Right hindlimb (tissue), 1 donor: ENCODE results near the gene IL20.

Experiments used
- DNase-seq: peaks from one replicate; pipeline ENCODE4 v3.0.0-alpha.2; 2018

Gene IL20, protein sequence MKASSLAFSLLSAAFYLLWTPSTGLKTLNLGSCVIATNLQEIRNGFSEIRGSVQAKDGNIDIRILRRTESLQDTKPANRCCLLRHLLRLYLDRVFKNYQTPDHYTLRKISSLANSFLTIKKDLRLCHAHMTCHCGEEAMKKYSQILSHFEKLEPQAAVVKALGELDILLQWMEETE

GRCh38 chr1:206864939-206865671 lies at the start of gene IL20:
Gene IL20, plus strand, starts transcription at chr1:206865623. Its CDS starts 230 bp downstream, at chr1:206865853.
- peak; percentile 36 for DNase-seq

GRCh38 chr1:206816390-206817287 lies 48.8 kb upstream of the IL20 start:
- DNase-seq, result no peak

- no peak for DNase-seq
Measured at GRCh38 chr1:206821493-206821892, 43.9 kb upstream of the IL20 start.

- peak; percentile 51 for DNase-seq
Measured at GRCh38 chr1:206823727-206824126, 41.7 kb upstream of the IL20 start.

GRCh38 chr1:206824331-206824730 lies 41.1 kb upstream of the IL20 start:
- no peak for DNase-seq

DNA sequence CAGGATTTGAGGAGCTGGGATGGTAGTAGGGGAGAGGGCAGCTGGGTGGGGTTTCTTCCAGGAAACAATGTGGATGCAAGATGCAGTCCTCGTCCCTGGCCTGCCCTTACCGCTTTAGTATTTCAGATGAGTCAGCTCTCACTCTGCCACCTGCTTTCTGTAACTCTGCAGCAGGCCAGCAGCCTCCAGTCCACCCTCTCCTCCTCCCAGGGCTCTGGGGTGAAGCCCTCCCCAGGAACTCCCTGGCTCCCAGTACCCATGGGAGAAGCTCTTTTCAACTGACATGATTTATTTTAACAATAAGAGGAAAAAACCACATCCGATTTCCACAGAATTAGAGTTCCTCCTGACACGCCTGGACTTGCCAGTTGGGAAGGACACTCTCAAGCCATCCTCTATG lies 39.0 kb upstream of the IL20 start:
- no peak for DNase-seq

- no peak for DNase-seq
Measured at GRCh38 chr1:206828061-206828460, 37.4 kb upstream of the IL20 start.

DNA sequence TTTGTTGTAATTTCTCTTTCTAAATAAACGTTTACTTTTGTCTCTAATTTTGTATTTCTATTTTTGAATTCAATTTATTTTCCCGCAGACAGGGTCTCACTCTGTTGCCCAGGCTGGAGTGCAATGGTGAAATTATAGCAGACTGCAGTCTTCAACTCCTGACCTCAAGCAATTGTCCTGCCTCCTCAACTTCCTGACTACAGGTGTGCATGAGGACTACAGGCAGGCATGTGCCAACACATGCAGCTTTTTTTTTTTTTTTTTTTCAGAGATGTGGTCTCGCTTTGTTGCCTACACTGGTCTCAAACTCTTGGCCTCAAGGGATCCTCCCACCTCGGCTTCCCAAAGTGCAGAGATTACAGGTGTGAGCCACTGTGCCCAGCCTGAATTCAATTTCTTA lies 36.7 kb upstream of the IL20 start:
- DNase-seq, result no peak

DNA sequence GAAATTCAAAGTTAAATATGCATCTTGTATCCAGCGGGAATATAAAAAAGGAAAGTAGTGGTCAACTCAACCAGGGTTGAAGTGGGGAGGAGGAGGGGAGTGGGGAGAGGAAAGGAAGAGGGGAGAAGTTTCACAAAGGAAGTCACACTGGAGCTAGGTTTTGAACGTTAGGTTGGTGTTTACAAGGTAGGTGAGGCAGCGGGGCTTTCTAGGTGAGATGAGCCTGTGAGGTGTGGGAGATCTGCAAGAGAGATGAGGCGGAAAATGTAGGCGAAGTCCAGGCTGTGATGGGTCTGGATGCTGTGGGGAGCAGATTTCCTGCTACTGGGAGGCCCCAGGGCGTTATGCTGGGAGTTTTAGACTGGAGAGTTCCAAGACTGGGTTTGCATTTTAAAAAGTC lies 36.1 kb upstream of the IL20 start:
- DNase-seq, result no peak

DNA sequence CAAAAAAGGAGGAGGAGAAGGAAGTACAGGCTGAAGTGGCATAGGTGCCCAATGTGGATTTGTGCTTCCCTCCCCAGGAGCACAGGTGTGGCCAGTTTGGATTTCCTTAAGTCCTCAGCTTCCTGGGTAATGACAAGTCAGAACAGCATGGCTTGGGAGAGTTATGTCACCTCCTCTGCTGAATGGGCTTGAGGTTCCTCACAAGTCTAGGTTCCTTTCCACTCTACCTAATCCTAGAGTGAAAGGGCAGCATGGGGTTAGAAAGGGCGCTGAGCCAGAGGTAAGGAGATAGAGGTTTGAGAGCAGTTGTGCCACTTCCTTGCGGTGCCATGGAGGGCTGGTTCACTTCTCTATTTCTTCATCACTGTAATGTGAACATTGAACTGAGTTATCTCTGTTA lies 35.5 kb upstream of the IL20 start:
- DNase-seq, result no peak

DNA sequence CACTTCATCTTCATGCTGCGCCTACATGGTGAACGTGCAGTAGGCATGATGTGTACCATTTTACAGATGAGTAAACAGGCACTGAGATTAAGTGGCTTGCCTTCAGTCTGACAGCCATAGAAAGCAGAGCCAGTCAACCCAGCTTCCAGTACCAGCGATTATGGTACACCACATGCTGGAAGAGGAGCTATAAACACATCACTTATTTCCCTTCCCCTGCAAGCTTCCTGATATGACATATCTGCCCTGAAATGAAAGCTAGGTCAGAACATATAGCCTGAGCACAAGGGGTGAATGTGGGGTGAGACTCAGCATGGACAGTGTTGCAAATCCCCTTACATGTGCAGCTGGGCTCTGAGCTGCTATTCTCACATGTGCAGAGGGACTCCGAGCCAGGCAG lies 33.8 kb upstream of the IL20 start:
- no peak for DNase-seq

DNA sequence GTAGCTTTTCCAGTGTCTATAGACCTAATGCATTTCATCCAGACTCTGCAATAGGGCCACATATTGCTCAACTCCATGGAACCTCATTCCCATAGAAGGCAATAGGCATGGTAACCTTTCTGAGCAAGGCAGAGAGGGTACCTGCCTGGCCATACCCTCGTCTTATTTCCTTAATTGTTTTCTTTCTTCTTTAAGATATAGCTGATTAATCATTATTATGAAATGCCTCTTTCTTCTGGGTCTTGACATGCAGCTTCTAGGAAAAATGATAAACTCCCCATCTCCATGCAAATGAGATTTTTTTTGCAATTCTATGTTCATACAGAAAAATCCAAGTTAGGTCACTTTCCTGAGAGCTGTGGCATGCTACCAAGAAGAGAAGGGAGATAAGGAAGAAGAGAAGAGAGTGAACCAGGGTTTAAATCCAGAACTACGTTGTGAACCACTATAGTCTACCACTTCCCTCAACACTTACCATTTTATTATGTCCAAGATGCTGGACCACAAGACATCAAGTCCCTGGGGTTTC lies 33.0 kb upstream of the IL20 start:
- DNase-seq, result no peak

GRCh38 chr1:206833106-206833680 lies 32.2 kb upstream of the IL20 start:
- no peak for DNase-seq

GRCh38 chr1:206833801-206834200 lies 31.6 kb upstream of the IL20 start:
- DNase-seq, result no peak

GRCh38 chr1:206834217-206834616 lies 31.2 kb upstream of the IL20 start:
- no peak for DNase-seq

GRCh38 chr1:206834711-206835110 lies 30.7 kb upstream of the IL20 start:
- no peak for DNase-seq

DNA sequence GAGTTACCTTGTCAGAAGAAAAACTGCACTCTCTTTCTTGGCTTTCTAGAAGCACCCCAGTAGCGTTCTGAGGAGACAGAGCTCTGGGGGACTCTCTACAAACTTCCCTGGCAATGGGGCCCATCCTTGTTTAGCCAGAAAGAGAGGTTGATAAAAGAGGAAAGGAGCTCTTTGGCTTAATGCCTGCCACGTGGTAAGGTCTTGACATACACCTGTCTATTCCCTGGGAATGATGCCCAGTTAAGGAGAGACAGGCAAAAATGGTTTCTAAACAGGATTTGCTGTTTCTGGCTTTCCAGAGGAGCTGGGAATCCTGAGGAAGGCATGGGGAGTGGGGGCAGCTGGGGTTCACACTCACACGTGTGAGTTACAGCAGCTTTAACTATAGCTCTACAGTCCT lies 30.2 kb upstream of the IL20 start:
- DNase-seq, result no peak

DNA sequence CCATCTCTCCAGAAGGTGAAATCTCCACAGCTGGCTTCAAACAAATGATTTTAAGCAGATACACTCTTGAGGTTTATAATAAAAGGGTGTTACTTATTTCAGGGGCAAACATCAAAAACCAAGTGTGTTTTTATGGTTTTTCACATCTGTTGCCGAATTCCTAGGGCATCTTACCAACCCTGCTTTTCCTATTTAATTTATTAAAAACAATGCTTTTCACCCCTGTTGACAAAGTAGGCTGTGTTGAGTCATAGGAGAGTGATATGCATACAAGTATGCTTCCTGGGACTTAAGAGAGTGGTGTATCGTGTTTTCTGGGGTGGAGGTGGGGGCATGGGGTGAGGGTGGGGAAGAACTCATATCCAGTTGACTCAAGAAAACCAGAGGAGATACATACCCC lies 29.3 kb upstream of the IL20 start:
- no peak for DNase-seq

DNA sequence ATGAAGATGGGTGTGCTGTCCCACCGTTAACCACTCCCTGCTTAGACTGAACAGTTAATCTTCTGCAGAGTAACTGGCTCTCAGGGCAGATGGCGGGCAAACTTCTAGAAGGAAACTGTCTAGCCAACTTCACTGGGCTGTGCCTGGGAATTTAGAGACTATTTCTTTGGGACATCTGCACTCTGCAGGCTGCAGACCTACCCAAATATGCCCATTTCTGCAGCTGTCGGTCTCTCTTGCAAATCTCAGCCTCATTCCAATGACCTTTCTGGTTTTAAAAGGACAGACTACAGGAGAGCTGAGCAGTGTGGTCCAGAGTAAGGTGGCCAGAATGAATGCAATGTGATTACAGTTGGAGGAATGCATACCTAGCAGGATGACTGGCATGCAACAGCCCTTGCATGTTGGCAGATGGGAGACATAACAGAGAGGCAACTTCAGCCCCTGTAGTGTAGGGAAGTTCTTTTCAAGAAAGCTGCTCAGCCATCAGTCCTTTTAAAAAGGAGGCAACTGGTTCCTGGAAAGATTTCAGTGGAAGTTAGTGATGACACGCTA lies 26.3 kb upstream of the IL20 start:
- DNase-seq, result no peak

- no peak for DNase-seq
Measured at GRCh38 chr1:206839857-206840256, 25.6 kb upstream of the IL20 start.

GRCh38 chr1:206841609-206842323 lies 23.7 kb upstream of the IL20 start:
- DNase-seq, result no peak

GRCh38 chr1:206842854-206843253 lies 22.6 kb upstream of the IL20 start:
- no peak for DNase-seq
